Cardiac septum (tissue), 1 donor: ENCODE measurements around the gene HHIP. TPM values are rescaled to one million over a fixed set of nuclear protein-coding genes. Genes with fewer than 3 reads are reported as not detected.

Experiments
- DNase-seq: peaks from one replicate; pipeline ENCODE4 v3.0.0-alpha.2; 2020; ENCODE audit warnings: low spot score
- intact Hi-C: fragments of 100-400 bp; cut with DNase I; formaldehyde crosslinking; loops from one replicate; pipeline ENCODE4 v1.14.0; 2022
- total RNA-seq: library from RNA; stranded (reverse); fragmentation: NEBNext Ultra II Directional; extraction: Animal tissue kit (Norgen Biotek cat#: 25700); gene quantifications from one replicate; pipeline ENCODE4 v1.2.1, GENCODE V29; 2021
- donor health status: DM: no; HTN: no; CAD: no.

HHIP gene
- total RNA-seq, 1 donor from 2014 or later = 0.30 TPM

- intact Hi-C loops = no loop called here
- no peak for DNase-seq
These were observed 55.8 kb downstream of the HHIP start for GRCh38 chr4:144701683-144702233.

DNA sequence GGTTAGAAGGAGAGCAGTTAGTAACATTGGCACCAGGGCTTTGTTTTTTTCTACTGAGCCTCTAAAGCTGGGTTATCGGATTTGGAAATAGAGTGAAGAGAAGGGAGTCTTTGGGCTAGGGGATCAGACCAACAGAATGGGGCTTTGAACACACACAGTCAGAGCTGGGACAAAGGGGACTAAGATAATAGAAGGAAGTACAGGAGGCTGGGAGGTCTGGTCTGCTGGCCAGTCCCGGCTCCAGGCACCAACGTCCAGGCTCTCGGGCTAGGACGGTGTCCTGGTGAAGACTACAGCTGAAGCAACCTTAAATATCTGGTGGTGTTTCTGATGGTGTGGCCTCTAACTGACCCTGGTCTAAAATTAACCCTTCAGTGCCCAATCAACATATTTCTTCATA, 57.5 kb downstream of the HHIP start:
- no peak for DNase-seq
- intact Hi-C loops = no loop called here

GRCh38 chr4:144705601-144706590, 59.9 kb downstream of the HHIP start:
- DNase-seq = no peak
- intact Hi-C loops = no loop called here

- DNase-seq = no peak
- intact Hi-C loops = no loop called here
These were observed 63.2 kb downstream of the HHIP start for GRCh38 chr4:144709159-144709558.

GRCh38 chr4:144709793-144710525, 64.0 kb downstream of the HHIP start:
- DNase-seq = no peak
- intact Hi-C loops = no loop called here

DNA sequence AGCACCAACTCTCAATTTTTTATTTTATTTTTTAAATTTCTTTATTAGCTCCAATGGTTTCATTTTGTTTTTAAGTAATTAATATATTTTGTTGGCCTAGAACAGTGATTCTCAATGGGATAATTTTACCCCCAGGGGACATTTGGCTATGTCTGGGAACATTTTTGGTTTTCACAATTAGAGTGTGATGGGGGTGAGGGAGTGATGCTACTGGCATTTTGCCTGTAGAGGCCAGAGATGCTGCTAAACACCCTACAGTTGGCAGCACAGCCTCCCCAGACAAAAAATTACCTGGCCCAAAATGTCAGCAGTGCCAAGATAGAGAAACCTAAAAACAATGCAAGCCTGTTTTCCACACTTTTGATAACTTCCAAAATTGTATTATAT, 64.6 kb downstream of the HHIP start:
- DNase-seq = no peak
- intact Hi-C loops = no loop called here

DNA sequence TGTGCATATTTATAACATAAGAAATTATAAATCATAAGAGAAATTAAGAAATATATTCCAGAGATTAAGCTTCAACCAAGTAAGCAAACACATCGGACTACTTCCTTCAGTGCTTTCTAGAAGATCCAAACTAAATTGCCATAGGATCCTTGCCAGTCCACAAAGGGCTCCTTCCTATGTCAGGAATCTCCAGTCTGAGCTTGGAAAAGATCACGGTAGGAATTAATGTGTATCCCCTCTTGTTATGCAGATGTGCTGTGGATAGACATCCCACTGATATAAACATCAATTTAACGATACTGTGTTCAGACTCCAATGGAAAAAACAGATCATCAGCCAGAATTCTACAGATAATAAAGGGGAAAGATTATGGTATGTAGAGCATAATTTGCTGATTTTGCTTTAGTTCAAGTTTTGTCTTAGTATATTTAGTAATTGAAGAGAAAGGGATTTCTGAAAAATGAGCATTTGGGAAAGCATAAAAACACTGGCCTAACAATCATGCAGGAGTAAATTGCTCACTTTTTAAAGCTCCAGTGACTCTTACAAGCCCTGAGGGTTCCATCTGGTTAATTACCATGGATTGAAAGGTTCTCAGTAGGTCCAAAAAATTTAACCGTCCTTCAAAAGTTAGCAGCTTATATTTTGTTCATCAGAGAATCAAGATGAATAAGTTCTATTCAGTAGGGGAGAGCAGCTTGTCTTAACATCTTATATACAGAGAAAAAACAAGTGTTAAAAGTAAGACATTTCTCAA, 65.9 kb downstream of the HHIP start:
- intact Hi-C loops = no loop called here
- DNase-seq = no peak

- no peak for DNase-seq
- intact Hi-C loops = no loop called here
These were observed 66.8 kb downstream of the HHIP start for GRCh38 chr4:144712775-144713174.

- no peak for DNase-seq
- intact Hi-C loops = no loop called here
These were observed 68.2 kb downstream of the HHIP start for GRCh38 chr4:144714166-144714565.

GRCh38 chr4:144715230-144715629, 69.3 kb downstream of the HHIP start:
- intact Hi-C loops = no loop called here
- no peak for DNase-seq

GRCh38 chr4:144716778-144717177, 70.8 kb downstream of the HHIP start:
- no peak for DNase-seq
- intact Hi-C loops = no loop called here

GRCh38 chr4:144718958-144719512, 73.1 kb downstream of the HHIP start:
- intact Hi-C loops = no loop called here
- DNase-seq = no peak

DNA sequence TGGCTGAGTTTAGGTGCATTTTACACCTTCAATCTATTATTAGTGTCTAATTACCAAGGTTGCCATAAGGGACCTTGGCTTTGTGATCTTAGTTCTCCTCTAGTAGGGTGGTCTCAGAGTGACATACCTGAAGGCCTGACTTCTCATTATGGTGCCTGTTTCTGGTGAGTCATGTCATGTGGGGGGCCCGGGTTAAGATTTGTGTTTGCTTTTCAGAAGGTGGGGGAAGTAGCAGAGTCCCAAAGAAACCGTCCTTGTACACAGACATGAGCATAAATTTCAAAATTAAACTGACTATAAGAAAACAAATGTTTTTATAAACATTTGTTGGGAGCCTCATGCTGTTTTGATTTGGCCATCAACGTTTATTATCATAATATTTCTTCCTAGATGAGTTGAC, 74.5 kb downstream of the HHIP start:
- intact Hi-C loops = no loop called here
- no peak for DNase-seq

DNA sequence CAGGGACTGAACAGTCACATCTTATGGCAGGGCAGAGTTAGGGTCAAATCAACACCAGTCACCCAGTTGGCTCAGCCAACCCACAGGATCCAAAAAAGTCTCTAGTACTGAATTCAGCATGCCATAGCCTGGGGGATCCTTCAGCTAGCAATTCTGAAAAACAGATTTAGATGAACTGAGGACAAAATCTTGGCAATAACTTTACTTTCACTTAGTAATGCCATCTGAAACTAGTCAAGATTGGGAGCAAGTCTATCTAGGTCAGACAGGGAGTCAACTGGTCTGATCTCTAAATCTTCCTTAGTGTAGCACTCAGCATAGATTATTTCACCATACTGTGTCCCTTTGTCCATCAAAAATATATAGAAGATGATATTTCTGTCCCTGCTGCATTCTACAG, 76.0 kb downstream of the HHIP start:
- DNase-seq = no peak
- intact Hi-C loops = no loop called here

- intact Hi-C loops = no loop called here
- no peak for DNase-seq
These were observed 77.5 kb downstream of the HHIP start for GRCh38 chr4:144723471-144723870.

DNA sequence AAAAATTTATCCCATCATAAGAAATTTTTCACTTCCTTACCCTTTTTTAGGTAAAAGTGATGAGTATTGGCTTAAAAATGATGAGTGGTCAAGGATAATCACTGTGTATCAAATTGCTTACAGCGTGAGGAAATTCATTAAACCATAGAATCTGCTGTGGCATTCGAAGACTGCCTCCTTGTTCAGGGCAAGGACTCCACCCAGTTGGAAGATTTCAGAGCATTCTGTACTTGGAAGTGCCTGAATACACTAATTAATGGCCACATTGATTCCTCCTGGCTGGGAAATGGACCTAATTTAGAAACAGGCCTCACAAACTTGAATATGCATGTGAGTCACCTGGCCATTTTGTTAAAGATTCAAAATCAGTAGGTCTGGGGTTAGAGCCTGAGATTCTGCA, 83.2 kb downstream of the HHIP start:
- intact Hi-C loops = no loop called here
- DNase-seq = no peak

DNA sequence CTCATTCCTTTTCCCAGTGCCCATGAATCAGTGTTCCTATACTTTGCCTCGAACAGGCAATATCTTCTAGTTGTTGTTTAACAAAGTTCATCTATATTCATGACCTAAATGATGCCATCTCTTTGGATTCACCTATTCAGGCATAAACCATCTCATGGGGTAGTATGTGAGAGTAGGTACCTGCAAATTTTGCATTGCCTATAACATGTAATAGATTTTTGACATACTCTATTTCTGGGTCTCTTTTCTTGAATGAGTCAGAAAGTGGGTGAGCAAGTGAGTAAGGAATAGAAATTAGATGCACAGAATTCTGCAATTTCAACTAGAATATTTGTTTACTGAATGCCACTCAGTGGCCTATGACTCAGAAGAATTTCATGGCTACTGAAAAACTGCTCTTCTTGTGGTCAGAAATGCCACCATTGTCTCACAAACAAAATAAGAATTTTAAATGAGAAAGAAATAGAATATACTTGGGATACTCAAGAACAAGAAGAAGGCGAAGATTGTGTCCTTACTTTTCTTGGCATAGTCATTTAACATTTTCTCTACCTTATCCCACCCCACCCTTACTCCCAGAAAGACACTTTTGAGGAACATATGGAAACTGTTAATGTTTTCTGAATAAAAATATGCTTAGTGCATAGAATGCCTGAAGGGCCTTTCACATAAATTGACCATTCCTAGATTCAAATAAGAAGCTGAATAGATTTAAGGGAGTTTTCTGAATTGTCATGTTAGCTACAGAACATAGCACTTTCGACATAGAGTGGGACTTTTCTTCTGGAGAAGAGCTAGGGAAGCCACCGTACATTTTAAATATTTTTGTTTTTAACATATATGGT, 86.8 kb downstream of the HHIP start:
- DNase-seq = no peak
- intact Hi-C loops = no loop called here

DNA sequence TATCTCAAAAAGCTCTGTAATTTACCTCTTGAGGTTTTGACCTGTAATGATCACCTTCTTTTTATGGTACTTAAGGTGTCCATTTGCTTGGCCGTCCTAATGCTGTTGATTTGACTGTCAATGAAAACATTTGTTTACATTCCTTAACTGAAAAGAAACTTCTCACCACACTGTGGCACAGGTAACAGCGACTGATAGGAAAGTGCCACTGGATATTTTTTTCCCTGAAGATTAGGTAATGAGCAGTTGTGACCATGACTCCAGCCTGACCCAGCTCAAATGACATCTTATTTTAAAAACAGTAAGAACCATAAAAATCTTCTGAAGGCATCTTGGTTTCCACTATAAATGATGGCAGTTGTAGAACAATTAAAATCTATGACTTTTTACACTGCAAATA, 87.6 kb downstream of the HHIP start:
- intact Hi-C loops = no loop called here
- DNase-seq = no peak

GRCh38 chr4:144734522-144734921, 88.6 kb downstream of the HHIP start:
- intact Hi-C loops = no loop called here
- no peak for DNase-seq
